Inflammatory macrophage treated with lipopolysaccharide for 4 hours (primary cell): ENCODE results near the gene MGLL.

Experiments
- DNase-seq: peaks from one replicate; pipeline ENCODE4 v3.0.0-alpha.2; 2020

Gene MGLL

GRCh38 chr3:127736801-127737539, 85.3 kb downstream of the MGLL start:
- DNase-seq: no peak

- peak; percentile 89 for DNase-seq
Observed at GRCh38 chr3:127735767-127736693, 86.3 kb downstream of the MGLL start.

- peak; percentile 77 for DNase-seq
Observed at GRCh38 chr3:127734754-127735473, 87.4 kb downstream of the MGLL start.

GRCh38 chr3:127734181-127734720, 88.1 kb downstream of the MGLL start:
- no peak for DNase-seq

GRCh38 chr3:127733781-127734180, 88.5 kb downstream of the MGLL start:
- no peak for DNase-seq

GRCh38 chr3:127732879-127733350, 89.4 kb downstream of the MGLL start:
- peak; percentile 66 for DNase-seq

- DNase-seq: no peak
Observed at GRCh38 chr3:127732303-127732702, 90.0 kb downstream of the MGLL start.

GRCh38 chr3:127731546-127732289, 90.6 kb downstream of the MGLL start:
- no peak for DNase-seq

GRCh38 chr3:127730666-127731295, 91.5 kb downstream of the MGLL start:
- peak; percentile 46 for DNase-seq

GRCh38 chr3:127730171-127730570, 92.1 kb downstream of the MGLL start:
- no peak for DNase-seq

- peak; percentile 99 for DNase-seq
Observed at GRCh38 chr3:127729556-127730056, 92.7 kb downstream of the MGLL start.

GRCh38 chr3:127728417-127729015, 93.8 kb downstream of the MGLL start:
- peak; percentile 59 for DNase-seq

GRCh38 chr3:127726894-127727293, 95.4 kb downstream of the MGLL start:
- DNase-seq: no peak

GRCh38 chr3:127723011-127723567, 99.2 kb downstream of the MGLL start:
- no peak for DNase-seq

GRCh38 chr3:127722091-127722784, 100.1 kb downstream of the MGLL start:
- DNase-seq: no peak

- no peak for DNase-seq
Observed at GRCh38 chr3:127720985-127721935, 101.1 kb downstream of the MGLL start.

- no peak for DNase-seq
Observed at GRCh38 chr3:127720161-127720823, 102.0 kb downstream of the MGLL start.

- DNase-seq: no peak
Observed at GRCh38 chr3:127719369-127719768, 102.9 kb downstream of the MGLL start.
